ENCODE measurements around the gene APOBR. TPM values are rescaled to one million over a fixed set of nuclear protein-coding genes. Genes with fewer than 3 reads are reported as not detected.
A peak's percentile ranks its signal among the peaks of the same experiment; 100 is the strongest.

The APOBR gene
- total and polyA plus RNA-seq, 9 of the 15 experiments (the other 6 are each of a cell fraction or from before 2014, with no cell fraction given), result 0.08 to 6.1 (median 2.8) TPM; not detected in 1

DNA sequence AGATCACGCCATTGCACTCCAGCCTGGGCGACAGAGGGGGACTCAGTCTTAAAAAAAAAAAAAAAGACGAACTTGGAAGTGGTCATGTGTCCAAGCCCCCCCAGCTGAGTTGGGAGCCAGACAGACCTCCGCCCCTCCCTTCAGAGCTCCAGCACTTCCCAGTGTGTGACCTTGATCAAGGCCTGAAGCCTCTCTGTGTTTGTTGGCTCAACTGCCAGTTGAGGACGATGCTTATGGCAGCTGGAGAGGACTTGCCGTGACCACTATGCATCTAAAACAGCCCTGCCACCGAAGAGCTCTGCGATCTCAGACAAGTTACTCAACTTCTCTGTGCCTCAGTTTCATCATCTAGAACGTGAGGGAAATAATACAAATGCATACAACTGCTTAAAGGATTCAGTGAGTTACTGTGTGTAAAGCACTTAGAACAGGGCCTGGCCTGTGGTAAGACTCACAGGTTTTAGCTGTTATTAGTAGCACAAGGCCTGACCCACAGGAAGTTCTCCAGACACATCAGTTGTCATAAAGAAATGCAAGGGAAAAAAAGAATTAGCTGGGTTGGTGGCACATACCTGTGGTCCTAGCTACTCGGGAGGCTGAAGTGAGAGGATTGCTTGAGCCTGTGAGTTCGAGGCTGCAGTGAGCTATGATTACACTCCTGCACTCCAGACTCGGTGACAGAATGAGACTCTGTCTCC lies 19.2 kb downstream of the APOBR start:
- no peak for ATAC-seq
- CTCF ChIA-PET (ENCODE audit: low intra/inter-chr PET ratio), result no interaction called here

DNA sequence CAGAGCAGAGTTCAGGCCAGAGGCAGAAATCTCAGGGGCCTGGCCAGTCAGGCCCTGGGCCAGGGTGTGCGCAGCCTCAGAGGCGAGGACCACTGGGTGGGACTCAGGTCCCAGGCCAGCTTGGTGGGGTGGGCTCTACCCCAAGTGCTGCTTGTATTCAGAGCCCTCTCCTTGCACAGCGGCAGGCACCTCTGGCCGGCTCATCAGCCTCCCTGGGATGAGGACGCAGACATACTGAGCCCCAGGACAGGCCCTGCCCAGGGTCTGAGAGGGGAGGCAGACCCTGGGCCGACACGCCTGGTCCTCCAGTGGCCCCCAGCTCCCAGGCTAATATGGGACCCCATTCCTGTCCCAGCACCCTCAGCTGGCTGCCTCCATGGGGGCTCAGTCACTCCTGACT lies 19.8 kb downstream of the APOBR start:
- 60% methylated on average over 7 of the region's 7 CpGs for WGBS (ENCODE audit: insufficient coverage, low coverage, missing lambda C conversion rate)
- Histone ChIP-seq H3K9me3 (replicated peaks; ENCODE audit: control insufficient read depth, insufficient read depth, low read depth, low read length) (no peaks in the 10 kb centered on the region), H3K4me3 (no peak overlapping the region), H4K20me1 (replicated peaks; ENCODE audit: control insufficient read depth, insufficient read depth, low read length) (no peaks in the 10 kb centered on the region), H3K27ac (ENCODE audit: extremely low read depth, low read depth, low read length) (no peak overlapping the region), H3K79me2 (ENCODE audit: control insufficient read depth, insufficient read depth, low read length) (no peaks in the 10 kb centered on the region), H3K4me2 (ENCODE audit: insufficient read depth, low read length) (no peak overlapping the region), H3K9me1 (ENCODE audit: control insufficient read depth, insufficient read depth, low read length) (no peaks in the 10 kb centered on the region), H3K9ac (ENCODE audit: insufficient read depth in 1 of 2, low read depth in 2 of 2, low read length in 2 of 2) (peak overlapping the region in 1 of 2 experiments; percentile 52; a peak in 1 of 4 replicates), H2AFZ (ENCODE audit: low read depth, low read length) (no peak overlapping the region), H3K36me3 (ENCODE audit: control insufficient read depth, insufficient read depth, low read length) (no peaks in the 10 kb centered on the region), H3K4me1 (replicated peaks in 1 of 2; ENCODE audit: control insufficient read depth in 2 of 2, insufficient read depth in 2 of 2, low read length in 2 of 2) (peaks cover 0 to 4% of the 10 kb centered on the region in 2 experiments; a peak in 2 of 5 replicates), H3K27me3 (ENCODE audit: control insufficient read depth in 2 of 2, insufficient read depth in 2 of 2, low read length in 2 of 2) (no peaks in the 10 kb centered on the region; a peak in 1 of 5 replicates)
- DNase-seq (ENCODE audit: extremely low read depth in 1 of 4, low spot score in 3 of 4), result no peak
- in situ Hi-C loops (cut with MboI) (no loop called here), intact Hi-C loops (cut with micrococcal nuclease) (no loop called here)
- POLR2A ChIA-PET, result no interaction called here
- ATAC-seq, result no peak; the same call in 2 of the 3 replicates
- no TSS peak for BruUV-seq (replicated peaks)
- CTCF ChIA-PET (ENCODE audit: low intra/inter-chr PET ratio), result no interaction called here
- FAIRE-seq, result no peak
- no peak for TF ChIP-seq ZSCAN32 (CRISPR knock-in tag; IDR thresholded peaks at IDR 0.05)
- no peak for TF ChIP-seq POU5F1 (IDR thresholded peaks at IDR 0.05; ENCODE audit: borderline replicate concordance, low read depth, low read length, partially characterized antibody)
- no peak for TF ChIP-seq SOX6 (IDR thresholded peaks at IDR 0.05)
- no peak for TF ChIP-seq KAT2B (IDR thresholded peaks at IDR 0.05; ENCODE audit: low read depth, low read length)
- TF ChIP-seq ZNF316 (IDR thresholded peaks at IDR 0.05), result no peak
- TF ChIP-seq ZNF274 (IDR thresholded peaks at IDR 0.05; ENCODE audit: borderline replicate concordance, low read depth, low read length), result no peak
- TF ChIP-seq, protein P1, sequence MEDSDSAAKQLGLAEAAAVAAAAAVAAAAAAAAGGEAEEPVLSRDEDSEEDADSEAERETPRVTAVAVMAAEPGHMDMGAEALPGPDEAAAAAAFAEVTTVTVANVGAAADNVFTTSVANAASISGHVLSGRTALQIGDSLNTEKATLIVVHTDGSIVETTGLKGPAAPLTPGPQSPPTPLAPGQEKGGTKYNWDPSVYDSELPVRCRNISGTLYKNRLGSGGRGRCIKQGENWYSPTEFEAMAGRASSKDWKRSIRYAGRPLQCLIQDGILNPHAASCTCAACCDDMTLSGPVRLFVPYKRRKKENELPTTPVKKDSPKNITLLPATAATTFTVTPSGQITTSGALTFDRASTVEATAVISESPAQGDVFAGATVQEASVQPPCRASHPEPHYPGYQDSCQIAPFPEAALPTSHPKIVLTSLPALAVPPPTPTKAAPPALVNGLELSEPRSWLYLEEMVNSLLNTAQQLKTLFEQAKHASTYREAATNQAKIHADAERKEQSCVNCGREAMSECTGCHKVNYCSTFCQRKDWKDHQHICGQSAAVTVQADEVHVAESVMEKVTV (CRISPR knock-in tag; IDR thresholded peaks at IDR 0.05), result no peak
- TF ChIP-seq SP1 (CRISPR knock-in tag; IDR thresholded peaks at IDR 0.05), result no peak
- TF ChIP-seq, protein P2, sequence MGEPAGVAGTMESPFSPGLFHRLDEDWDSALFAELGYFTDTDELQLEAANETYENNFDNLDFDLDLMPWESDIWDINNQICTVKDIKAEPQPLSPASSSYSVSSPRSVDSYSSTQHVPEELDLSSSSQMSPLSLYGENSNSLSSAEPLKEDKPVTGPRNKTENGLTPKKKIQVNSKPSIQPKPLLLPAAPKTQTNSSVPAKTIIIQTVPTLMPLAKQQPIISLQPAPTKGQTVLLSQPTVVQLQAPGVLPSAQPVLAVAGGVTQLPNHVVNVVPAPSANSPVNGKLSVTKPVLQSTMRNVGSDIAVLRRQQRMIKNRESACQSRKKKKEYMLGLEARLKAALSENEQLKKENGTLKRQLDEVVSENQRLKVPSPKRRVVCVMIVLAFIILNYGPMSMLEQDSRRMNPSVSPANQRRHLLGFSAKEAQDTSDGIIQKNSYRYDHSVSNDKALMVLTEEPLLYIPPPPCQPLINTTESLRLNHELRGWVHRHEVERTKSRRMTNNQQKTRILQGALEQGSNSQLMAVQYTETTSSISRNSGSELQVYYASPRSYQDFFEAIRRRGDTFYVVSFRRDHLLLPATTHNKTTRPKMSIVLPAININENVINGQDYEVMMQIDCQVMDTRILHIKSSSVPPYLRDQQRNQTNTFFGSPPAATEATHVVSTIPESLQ (CRISPR knock-in tag; IDR thresholded peaks at IDR 0.05), result no peak
- no peak for TF ChIP-seq RFX1 (IDR thresholded peaks at IDR 0.05)
- TF ChIP-seq BMI1 (IDR thresholded peaks at IDR 0.05; ENCODE audit: low read length), result no peak
- no peak for TF ChIP-seq SMC3 (conservative IDR thresholded peaks at IDR 0.05; ENCODE audit: insufficient read depth, low read depth, low read length)
- TF ChIP-seq ZNF217 (CRISPR knock-in tag; IDR thresholded peaks at IDR 0.05), result no peak

More for the DNA sequence above, 19.2 kb downstream of the APOBR start:
- intact Hi-C loops (cut with micrococcal nuclease) (no loop called here), in situ Hi-C loops (cut with MboI) (no loop called here)
- peaks cover 0 to 4% of the 10 kb centered on the region in 2 experiments; a peak in 2 of 5 replicates for H3K4me1 ChIP-seq (replicated peaks in 1 of 2; ENCODE audit: control insufficient read depth in 2 of 2, insufficient read depth in 2 of 2, low read length in 2 of 2)
- H3K4me2 ChIP-seq (ENCODE audit: insufficient read depth, low read length), result no peak overlapping the region
- H3K27ac ChIP-seq (ENCODE audit: extremely low read depth, low read depth, low read length), result no peak overlapping the region
- H4K20me1 ChIP-seq (replicated peaks; ENCODE audit: control insufficient read depth, insufficient read depth, low read length), result no peaks in the 10 kb centered on the region
- no peak for FAIRE-seq
- POLR2A ChIA-PET, result no interaction called here
- no peak overlapping the region for H2AFZ ChIP-seq (ENCODE audit: low read depth, low read length)
- H3K9ac ChIP-seq (ENCODE audit: insufficient read depth in 1 of 2, low read depth in 2 of 2, low read length in 2 of 2), result peak overlapping the region in 1 of 2 experiments; percentile 74; a peak in 2 of 4 replicates
- no peaks in the 10 kb centered on the region for H3K79me2 ChIP-seq (ENCODE audit: control insufficient read depth, insufficient read depth, low read length)
- H3K9me3 ChIP-seq (replicated peaks; ENCODE audit: control insufficient read depth, insufficient read depth, low read depth, low read length), result no peaks in the 10 kb centered on the region
- no peak overlapping the region for H3K4me3 ChIP-seq
- H3K9me1 ChIP-seq (ENCODE audit: control insufficient read depth, insufficient read depth, low read length), result no peaks in the 10 kb centered on the region
- no TSS peak for BruUV-seq (replicated peaks)
- no peaks in the 10 kb centered on the region for H3K36me3 ChIP-seq (ENCODE audit: control insufficient read depth, insufficient read depth, low read length)
- no peaks in the 10 kb centered on the region; a peak in 1 of 5 replicates for H3K27me3 ChIP-seq (ENCODE audit: control insufficient read depth in 2 of 2, insufficient read depth in 2 of 2, low read length in 2 of 2)
- 46% methylated on average over 8 of the region's 12 CpGs for WGBS (ENCODE audit: insufficient coverage, low coverage, missing lambda C conversion rate)
- no peak for DNase-seq (ENCODE audit: extremely low read depth in 1 of 4, low spot score in 3 of 4)
- no peak for TF ChIP-seq MAFK (IDR thresholded peaks at IDR 0.05; ENCODE audit: low read length)
